Mesenchymal stem cell (in vitro differentiated cells and primary cell): ENCODE measurements around the gene MTA1.
A peak's percentile ranks its signal among the peaks of the same experiment; 100 is the strongest.

Source experiments
- DNase-seq: peaks from one replicate; pipeline ENCODE4 v3.0.0-alpha.2; 2013
- H2AFZ ChIP-seq: one replicate; pipeline ENCODE4 v1.6.1; 2013; ENCODE audit warnings: low read depth, mild to moderate bottlenecking, control low read depth, inconsistent platforms, low read length, moderate library complexity
- H2AK5ac ChIP-seq: 2 replicates; pipeline ENCODE4 v1.6.1; 2013; ENCODE audit warnings: low read length, moderate library complexity, mild to moderate bottlenecking, inconsistent platforms; ENCODE audit not compliant: severe bottlenecking
- H2BK120ac ChIP-seq: one replicate; pipeline ENCODE4 v1.6.1; 2013; ENCODE audit warnings: low read depth, mild to moderate bottlenecking, inconsistent platforms, low read length, moderate library complexity
- H2BK12ac ChIP-seq, 2 experiments: one replicate each; pipeline ENCODE4 v1.6.1; 2013; ENCODE audit warnings: inconsistent platforms in 2 of 2, low read length in 2 of 2, mild to moderate bottlenecking in 2 of 2, moderate library complexity in 2 of 2, control low read depth in 1 of 2
- H2BK15ac ChIP-seq: one replicate; pipeline ENCODE4 v1.6.1; 2013; ENCODE audit warnings: mild to moderate bottlenecking, low read depth, inconsistent platforms; ENCODE audit not compliant: poor library complexity, severe bottlenecking
- H2BK5ac ChIP-seq: 2 replicates; pipeline ENCODE4 v1.6.1; 2013; ENCODE audit warnings: low read depth, mild to moderate bottlenecking, low read length, control low read depth, inconsistent platforms; ENCODE audit not compliant: poor library complexity, severe bottlenecking
- H3K14ac ChIP-seq, 2 experiments: one replicate each; pipeline ENCODE4 v1.6.1; 2013; ENCODE audit warnings: inconsistent platforms in 2 of 2, low read length in 2 of 2, control low read depth in 1 of 2, mild to moderate bottlenecking in 1 of 2, moderate library complexity in 1 of 2
- H3K18ac ChIP-seq, 2 experiments: one replicate each; pipeline ENCODE4 v1.6.1; 2013; ENCODE audit warnings: inconsistent platforms in 2 of 2, low read length in 2 of 2, control low read depth in 1 of 2, low read depth in 1 of 2, mild to moderate bottlenecking in 1 of 2
- H3K23ac ChIP-seq, 2 experiments: one replicate each; pipeline ENCODE4 v1.6.1; 2013; ENCODE audit warnings: inconsistent platforms in 2 of 2, low read length in 2 of 2, mild to moderate bottlenecking in 2 of 2, moderate library complexity in 2 of 2, control low read depth in 1 of 2
- H3K27ac ChIP-seq: 2 replicates; pipeline ENCODE4 v1.5.1; 2013; ENCODE audit warnings: mild to moderate bottlenecking, moderate library complexity, low read length, control low read depth, inconsistent platforms; ENCODE audit not compliant: poor library complexity, severe bottlenecking
- H3K27me3 ChIP-seq, 2 experiments: 2 replicates each; pipeline versions ENCODE4 v1.6.1 to v1.7.0; 2013; ENCODE audit warnings: low read length in 2 of 2, mild to moderate bottlenecking in 2 of 2, moderate library complexity in 2 of 2, control low read depth in 1 of 2, inconsistent platforms in 1 of 2; ENCODE audit not compliant: control insufficient read depth in 1 of 2, insufficient read depth in 1 of 2
- H3K36me3 ChIP-seq, 2 experiments: 2 replicates each; pipeline versions ENCODE4 v1.6.1 to v1.7.0; 2013; ENCODE audit warnings: low read length in 2 of 2, control low read depth in 1 of 2, inconsistent platforms in 1 of 2, low read depth in 1 of 2, mild to moderate bottlenecking in 1 of 2; ENCODE audit not compliant: insufficient read depth in 2 of 2, control insufficient read depth in 1 of 2
- H3K4ac ChIP-seq, 2 experiments: one replicate each; pipeline ENCODE4 v1.6.1; 2013; ENCODE audit warnings: inconsistent platforms in 2 of 2, low read length in 2 of 2, mild to moderate bottlenecking in 2 of 2, moderate library complexity in 2 of 2, control low read depth in 1 of 2, low read depth in 1 of 2
- H3K4me1 ChIP-seq: 2 replicates; pipeline ENCODE4 v1.6.1; 2013; ENCODE audit warnings: low read depth, low read length, control low read depth; ENCODE audit not compliant: control insufficient read depth, insufficient read depth
- H3K4me2 ChIP-seq: 2 replicates; pipeline ENCODE4 v1.6.1; 2013; ENCODE audit warnings: low read length, mild to moderate bottlenecking, inconsistent platforms; ENCODE audit not compliant: poor library complexity, severe bottlenecking
- H3K4me3 ChIP-seq, 2 experiments: 2 replicates each; pipeline versions ENCODE4 v1.5.1 to v1.7.0; 2013; ENCODE audit warnings: low read length in 2 of 2, mild to moderate bottlenecking in 2 of 2, control low read depth in 1 of 2, low read depth in 1 of 2; ENCODE audit not compliant: insufficient read depth in 1 of 2
- H3K79me1 ChIP-seq: replicated peaks from 2 replicates; pipeline ENCODE4 v1.6.1; 2013; ENCODE audit warnings: mild to moderate bottlenecking, control low read depth, low read length, inconsistent platforms; ENCODE audit not compliant: poor library complexity, severe bottlenecking
- H3K9ac ChIP-seq: 2 replicates; pipeline ENCODE4 v1.7.0; 2013; ENCODE audit warnings: mild to moderate bottlenecking, low read length, moderate library complexity
- H3K9me3 ChIP-seq: 2 replicates; pipeline ENCODE4 v1.7.0; 2013; ENCODE audit warnings: mild to moderate bottlenecking, low read length; ENCODE audit not compliant: control insufficient read depth
- H4K8ac ChIP-seq: one replicate; pipeline ENCODE4 v1.6.1; 2013; ENCODE audit warnings: inconsistent platforms, mild to moderate bottlenecking, low read length, moderate library complexity
- H4K91ac ChIP-seq: one replicate; pipeline ENCODE4 v1.6.1; 2013; ENCODE audit warnings: mild to moderate bottlenecking, low read length, inconsistent platforms
- WGBS: methylation state at CpG from one replicate; pipeline ENCODE4 v1.1.7; 2013; ENCODE audit warnings: mixed read lengths; 5-methylcytosine and 5-hydroxymethylcytosine counted together

Gene MTA1

GRCh38 chr14:105480199-105480746 is 60.6 kb downstream of the MTA1 start:
- Histone ChIP-seq H3K9me3 (no peaks in the 10 kb centered on the region), H3K4me3 (no peak overlapping the region), H2BK12ac (peak overlapping the region in 1 of 2 experiments; percentile 18), H3K79me1 (no peaks in the 10 kb centered on the region), H3K9ac (peak overlapping the region; percentile 97), H2BK15ac (peak overlapping the region; percentile 35), H3K4me2 (peak overlapping the region; percentile 21), H2AFZ (no peak overlapping the region), H3K23ac (no peak overlapping the region), H3K27ac (no peak overlapping the region), H3K18ac (no peak overlapping the region), H4K91ac (peak overlapping the region; percentile 60), H2BK5ac (no peak overlapping the region), H2AK5ac (peak overlapping the region; percentile 21), H3K4ac (no peak overlapping the region), H3K14ac (no peak overlapping the region), H3K4me1 (peaks cover 73% of the 10 kb centered on the region), H4K8ac (peak overlapping the region; percentile 5), H3K27me3 (peaks cover 16 to 22% of the 10 kb centered on the region in 2 experiments), H3K36me3 (peaks cover 0 to 2% of the 10 kb centered on the region in 2 experiments), H2BK120ac (no peak overlapping the region)
- DNase-seq: no peak
- 74% methylated on average over 15 of the region's 15 CpGs for WGBS

DNA sequence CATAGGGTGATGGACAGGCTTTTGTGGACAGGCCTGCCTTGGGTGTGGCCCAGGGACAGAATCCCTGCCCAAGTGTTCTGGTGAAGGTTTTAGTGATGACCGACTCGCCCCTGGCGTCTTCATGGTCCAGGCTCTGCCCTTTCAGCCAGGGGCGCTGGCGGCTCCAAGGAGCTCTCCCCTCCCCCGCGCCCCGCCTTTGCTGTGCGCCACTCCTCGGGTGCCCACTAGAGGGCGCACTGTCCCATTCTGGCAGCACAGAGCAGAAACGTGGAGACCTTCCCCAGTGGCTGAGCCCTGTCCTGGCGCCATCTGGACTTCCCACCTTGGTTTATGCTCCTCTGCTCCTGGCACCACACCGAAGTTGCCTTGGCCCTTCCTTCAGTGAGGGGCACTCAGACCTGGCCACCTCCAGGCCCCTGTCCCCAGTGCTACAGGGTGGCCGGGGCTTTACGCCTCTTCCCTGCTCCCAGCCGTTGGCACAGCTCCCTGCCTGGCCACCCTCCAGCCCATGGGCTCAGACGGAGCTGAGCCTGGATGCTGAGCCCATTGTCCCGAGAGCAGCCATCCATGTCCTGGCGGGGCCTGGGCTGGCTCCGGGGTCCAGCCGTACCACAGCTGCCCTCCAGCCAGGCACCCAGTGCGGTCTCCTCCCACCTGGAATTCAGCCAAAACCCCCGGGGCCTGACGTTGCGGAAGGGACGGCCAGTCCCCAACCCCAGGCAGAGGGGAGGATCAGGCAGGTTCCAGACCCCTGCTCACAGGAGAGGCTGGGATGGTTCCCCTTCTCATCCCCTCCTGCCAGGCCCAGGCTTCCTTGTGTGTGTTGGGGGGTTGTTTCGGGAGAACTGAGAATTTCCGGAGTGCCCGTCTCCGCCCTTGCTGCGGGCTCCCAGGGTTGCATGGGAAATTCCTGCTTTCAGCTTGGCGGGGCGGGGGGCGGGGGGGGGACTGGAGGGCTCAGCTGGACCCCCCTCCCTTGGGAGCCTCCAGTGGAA is 61.5 kb downstream of the MTA1 start:
- Histone ChIP-seq H3K23ac (no peak overlapping the region), H3K4ac (peak overlapping the region; percentile 27 to 96), H2AK5ac (peak overlapping the region; percentile 21), H2BK15ac (peak overlapping the region; percentile 95), H3K4me2 (peak overlapping the region; percentile 37), H3K9me3 (no peaks in the 10 kb centered on the region), H3K9ac (peak overlapping the region; percentile 97), H3K4me1 (peaks cover 70% of the 10 kb centered on the region), H2BK120ac (peak overlapping the region; percentile 39), H3K27me3 (peaks cover 19 to 20% of the 10 kb centered on the region in 2 experiments), H3K4me3 (peak overlapping the region in 1 of 2 experiments; percentile 79), H3K27ac (peak overlapping the region; percentile 57), H2BK12ac (peak overlapping the region; percentile 23 to 96), H2BK5ac (peak overlapping the region; percentile 59), H2AFZ (no peak overlapping the region), H3K36me3 (no peaks in the 10 kb centered on the region), H3K14ac (peak overlapping the region in 1 of 2 experiments; percentile 12), H3K18ac (peak overlapping the region; percentile 71 to 95), H4K91ac (peak overlapping the region; percentile 85), H4K8ac (peak overlapping the region; percentile 54), H3K79me1 (no peaks in the 10 kb centered on the region)
- WGBS: 30% methylated on average over 32 of the region's 35 CpGs
- DNase-seq: peak; percentile 92

DNA sequence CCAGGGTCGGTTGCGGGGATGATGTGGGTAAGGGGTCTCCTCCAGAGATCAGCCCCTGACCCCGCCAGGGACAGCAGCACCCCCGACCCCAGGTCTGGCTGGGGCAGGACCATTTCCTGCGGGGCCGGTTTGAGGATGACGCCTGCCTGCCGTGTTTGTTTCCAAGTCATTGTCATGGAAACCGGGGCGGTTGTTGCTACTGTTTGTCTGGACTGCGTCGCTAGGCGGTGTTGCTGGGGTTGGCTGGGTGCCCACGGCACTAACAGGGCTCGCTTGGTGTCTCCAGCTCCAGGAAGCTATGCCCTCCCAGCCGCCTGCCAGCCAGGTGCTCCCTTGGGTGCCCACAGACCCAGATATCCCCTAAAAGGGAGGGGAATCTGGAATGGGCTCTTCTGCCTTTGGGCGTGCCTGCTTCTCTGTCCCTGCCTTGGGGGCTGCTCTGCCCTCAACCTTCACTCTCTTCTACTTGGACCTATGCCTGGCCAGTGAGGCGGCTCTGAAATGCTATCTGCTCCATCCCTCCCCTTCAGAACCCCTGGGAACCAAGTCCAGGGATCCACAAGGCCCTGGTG is 62.3 kb downstream of the MTA1 start:
- no peak overlapping the region for H3K23ac ChIP-seq
- H3K36me3 ChIP-seq: no peaks in the 10 kb centered on the region
- H3K18ac ChIP-seq: peak overlapping the region; percentile 67 to 89
- no peak overlapping the region for H2AFZ ChIP-seq
- peak overlapping the region; percentile 75 for H2BK15ac ChIP-seq
- 7% methylated on average over 18 of the region's 18 CpGs for WGBS
- no peak overlapping the region for H2AK5ac ChIP-seq
- H3K27ac ChIP-seq: peak overlapping the region; percentile 14
- H2BK12ac ChIP-seq: peak overlapping the region; percentile 75 to 88
- peak overlapping the region; percentile 73 to 93 for H3K4ac ChIP-seq
- peak; percentile 99 for DNase-seq
- H3K4me2 ChIP-seq: peak overlapping the region; percentile 15
- H3K4me1 ChIP-seq: peaks cover 62% of the 10 kb centered on the region
- no peak overlapping the region for H2BK5ac ChIP-seq
- peak overlapping the region; percentile 87 for H4K91ac ChIP-seq
- H3K9ac ChIP-seq: peak overlapping the region; percentile 97
- H3K9me3 ChIP-seq: no peaks in the 10 kb centered on the region
- peaks cover 20 to 25% of the 10 kb centered on the region in 2 experiments for H3K27me3 ChIP-seq
- H2BK120ac ChIP-seq: peak overlapping the region; percentile 95
- H3K14ac ChIP-seq: peak overlapping the region in 1 of 2 experiments; percentile 13
- H3K79me1 ChIP-seq: no peaks in the 10 kb centered on the region
- peak overlapping the region in 1 of 2 experiments; percentile 62 for H3K4me3 ChIP-seq
- H4K8ac ChIP-seq: peak overlapping the region; percentile 88
